Right lobe of liver (tissue), 4 donors: ENCODE data around the gene ATG10.

Experiments used
- POLR2A ChIP-seq: fragments of 450-650 bp; IDR thresholded peaks from one replicate; pipeline ENCODE4 v1.6.1; 2017; ENCODE audit warnings: antibody characterized with exemption, mild to moderate bottlenecking
- TF ChIP-seq, protein P1 (sequence below), 4 donors: fragments of 200-600 bp in 3 of 4; fragments of 450-650 bp in 1 of 4; IDR thresholded peaks; one replicate each; pipeline versions ENCODE4 v1.5.1 to v1.8.0; 2016 to 2022; ENCODE audit warnings: antibody characterized with exemption in 4 of 4, mild to moderate bottlenecking in 2 of 4
- donor health status: DM: no; HTN: no; CAD: no.
- donor health status: DM: no; HTN: no; CAD: no.
- donor health status: DM: no; HTN: yes; CAD: no.

DNA sequence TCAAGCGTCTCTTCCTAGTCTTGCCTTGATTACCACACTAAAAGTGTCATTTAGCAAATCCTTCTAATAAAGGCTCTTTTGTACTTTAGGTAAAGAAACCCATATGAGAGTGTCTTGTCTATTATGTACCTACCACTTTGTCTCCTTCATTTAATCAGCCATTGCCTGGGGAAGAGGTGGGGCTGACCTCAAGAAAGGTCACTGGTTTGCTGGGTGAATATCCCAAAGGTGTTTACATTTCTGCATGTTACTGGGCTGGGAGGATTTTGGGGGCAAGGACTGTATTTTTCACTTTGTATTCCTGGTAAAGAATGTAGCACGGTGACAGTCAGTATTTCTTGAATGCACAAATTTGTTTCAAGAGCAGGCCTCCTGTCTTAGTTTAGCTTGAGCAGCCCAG, 318.2 kb downstream of the ATG10 start:
- TF ChIP-seq, protein P1, sequence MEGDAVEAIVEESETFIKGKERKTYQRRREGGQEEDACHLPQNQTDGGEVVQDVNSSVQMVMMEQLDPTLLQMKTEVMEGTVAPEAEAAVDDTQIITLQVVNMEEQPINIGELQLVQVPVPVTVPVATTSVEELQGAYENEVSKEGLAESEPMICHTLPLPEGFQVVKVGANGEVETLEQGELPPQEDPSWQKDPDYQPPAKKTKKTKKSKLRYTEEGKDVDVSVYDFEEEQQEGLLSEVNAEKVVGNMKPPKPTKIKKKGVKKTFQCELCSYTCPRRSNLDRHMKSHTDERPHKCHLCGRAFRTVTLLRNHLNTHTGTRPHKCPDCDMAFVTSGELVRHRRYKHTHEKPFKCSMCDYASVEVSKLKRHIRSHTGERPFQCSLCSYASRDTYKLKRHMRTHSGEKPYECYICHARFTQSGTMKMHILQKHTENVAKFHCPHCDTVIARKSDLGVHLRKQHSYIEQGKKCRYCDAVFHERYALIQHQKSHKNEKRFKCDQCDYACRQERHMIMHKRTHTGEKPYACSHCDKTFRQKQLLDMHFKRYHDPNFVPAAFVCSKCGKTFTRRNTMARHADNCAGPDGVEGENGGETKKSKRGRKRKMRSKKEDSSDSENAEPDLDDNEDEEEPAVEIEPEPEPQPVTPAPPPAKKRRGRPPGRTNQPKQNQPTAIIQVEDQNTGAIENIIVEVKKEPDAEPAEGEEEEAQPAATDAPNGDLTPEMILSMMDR (IDR thresholded peaks at IDR 0.05) = no peak
- no peak for TF ChIP-seq POLR2A
